HG02870 (cell line): Measurements from ENCODE around the gene STARD10.
"Not testable (repeated sequence)": the region's sequence is repeated elsewhere in the genome, so short reads cannot be mapped to it uniquely, and the experiment has no call there.

Experiments used
- ATAC-seq: cut with Tn5 transposase; IDR thresholded peaks from one replicate; pipeline ENCODE4 v1.9.1; 2021; ENCODE audit warnings: mild to moderate bottlenecking, moderate library complexity; ENCODE audit not compliant: unreplicated experiment

STARD10 gene

GRCh38 chr11:72808331-72808798, 14.5 kb upstream of the STARD10 start:
- ATAC-seq, result no peak

GRCh38 chr11:72807792-72808191, 13.9 kb upstream of the STARD10 start:
- no peak for ATAC-seq

GRCh38 chr11:72807021-72807693, 13.3 kb upstream of the STARD10 start:
- ATAC-seq, result no peak

- not testable (repeated sequence) for ATAC-seq
These were observed 12.5 kb upstream of the STARD10 start for GRCh38 chr11:72806378-72806777.

- ATAC-seq, result no peak
These were observed 11.4 kb upstream of the STARD10 start for GRCh38 chr11:72805216-72805615.

GRCh38 chr11:72802822-72803221, 9.0 kb upstream of the STARD10 start:
- ATAC-seq, result no peak

GRCh38 chr11:72799441-72799840, 5.6 kb upstream of the STARD10 start:
- no peak for ATAC-seq

GRCh38 chr11:72798361-72798760, 4.5 kb upstream of the STARD10 start:
- no peak for ATAC-seq

GRCh38 chr11:72793076-72793424, 797 bp downstream of the STARD10 start:
- ATAC-seq, result no peak

- ATAC-seq, result no peak
These were observed 1.3 kb downstream of the STARD10 start for GRCh38 chr11:72792437-72793021.

- not testable (repeated sequence) for ATAC-seq
These were observed 2.6 kb downstream of the STARD10 start for GRCh38 chr11:72791228-72791627.

- no peak for ATAC-seq
These were observed 4.2 kb downstream of the STARD10 start for GRCh38 chr11:72789493-72790131.

- no peak for ATAC-seq
These were observed 5.6 kb downstream of the STARD10 start for GRCh38 chr11:72788241-72788640.

- ATAC-seq, result no peak
These were observed 6.4 kb downstream of the STARD10 start for GRCh38 chr11:72787216-72788104.

- ATAC-seq, result no peak
These were observed 7.3 kb downstream of the STARD10 start for GRCh38 chr11:72786305-72787215.

- ATAC-seq, result no peak
These were observed 9.2 kb downstream of the STARD10 start for GRCh38 chr11:72784662-72785061.

- ATAC-seq, result no peak
These were observed 10.5 kb downstream of the STARD10 start for GRCh38 chr11:72783144-72783905.

- no peak for ATAC-seq
These were observed 11.5 kb downstream of the STARD10 start for GRCh38 chr11:72782081-72782920.
